Erythroblast (primary cell): ENCODE data around the gene AIP.

ENCODE experiments used
- GATA1 ChIP-seq: IDR thresholded peaks from 2 replicates; pipeline ENCODE4 v1.6.1; 2011; ENCODE audit warnings: low read depth, mild to moderate bottlenecking, control low read depth, low read length, moderate library complexity
- POLR2A ChIP-seq: IDR thresholded peaks from 2 replicates; pipeline ENCODE4 v1.6.1; 2011; ENCODE audit warnings: mild to moderate bottlenecking, low read length

DNA sequence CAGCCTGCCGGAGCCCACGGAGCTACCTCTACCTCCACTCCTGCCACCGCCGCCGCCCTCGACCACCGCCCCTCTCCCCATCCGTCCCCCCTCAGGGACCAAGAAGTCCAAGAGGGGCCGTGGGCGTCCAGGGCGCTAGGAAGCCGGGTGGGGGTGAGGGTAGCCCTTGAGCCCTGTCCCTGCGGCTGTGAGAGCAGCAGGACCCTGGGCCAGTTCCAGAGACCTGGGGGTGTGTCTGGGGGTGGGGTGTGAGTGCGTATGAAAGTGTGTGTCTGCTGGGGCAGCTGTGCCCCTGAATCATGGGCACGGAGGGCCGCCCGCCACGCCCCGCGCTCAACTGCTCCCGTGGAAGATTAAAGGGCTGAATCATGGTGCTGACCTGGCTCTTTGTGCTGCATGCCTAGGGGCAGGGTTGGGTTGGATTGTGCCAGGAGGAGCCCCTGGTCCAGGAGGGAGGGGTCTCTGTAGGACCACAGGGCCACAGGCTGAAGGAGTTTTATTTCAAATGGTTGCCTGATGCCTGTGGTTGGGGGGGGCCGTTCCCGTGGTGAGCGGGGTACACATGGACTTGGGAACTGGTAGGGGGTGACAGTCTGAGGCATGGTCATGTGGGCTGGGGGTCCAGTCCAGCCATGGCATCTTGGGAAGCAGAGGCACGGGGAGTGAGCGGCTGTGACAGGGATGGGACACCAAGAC is 47.6 kb upstream of the AIP start:
- TF ChIP-seq POLR2A (no peak), GATA1 (no peak)
